HG02588 (cell line): ENCODE measurements around the gene BIRC7.

Source experiments
- ATAC-seq: cut with Tn5 transposase; IDR thresholded peaks from one replicate; pipeline ENCODE4 v1.9.1; 2021; ENCODE audit warnings: mild to moderate bottlenecking, moderate library complexity; ENCODE audit not compliant: unreplicated experiment

BIRC7 gene, protein sequence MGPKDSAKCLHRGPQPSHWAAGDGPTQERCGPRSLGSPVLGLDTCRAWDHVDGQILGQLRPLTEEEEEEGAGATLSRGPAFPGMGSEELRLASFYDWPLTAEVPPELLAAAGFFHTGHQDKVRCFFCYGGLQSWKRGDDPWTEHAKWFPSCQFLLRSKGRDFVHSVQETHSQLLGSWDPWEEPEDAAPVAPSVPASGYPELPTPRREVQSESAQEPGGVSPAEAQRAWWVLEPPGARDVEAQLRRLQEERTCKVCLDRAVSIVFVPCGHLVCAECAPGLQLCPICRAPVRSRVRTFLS

DNA sequence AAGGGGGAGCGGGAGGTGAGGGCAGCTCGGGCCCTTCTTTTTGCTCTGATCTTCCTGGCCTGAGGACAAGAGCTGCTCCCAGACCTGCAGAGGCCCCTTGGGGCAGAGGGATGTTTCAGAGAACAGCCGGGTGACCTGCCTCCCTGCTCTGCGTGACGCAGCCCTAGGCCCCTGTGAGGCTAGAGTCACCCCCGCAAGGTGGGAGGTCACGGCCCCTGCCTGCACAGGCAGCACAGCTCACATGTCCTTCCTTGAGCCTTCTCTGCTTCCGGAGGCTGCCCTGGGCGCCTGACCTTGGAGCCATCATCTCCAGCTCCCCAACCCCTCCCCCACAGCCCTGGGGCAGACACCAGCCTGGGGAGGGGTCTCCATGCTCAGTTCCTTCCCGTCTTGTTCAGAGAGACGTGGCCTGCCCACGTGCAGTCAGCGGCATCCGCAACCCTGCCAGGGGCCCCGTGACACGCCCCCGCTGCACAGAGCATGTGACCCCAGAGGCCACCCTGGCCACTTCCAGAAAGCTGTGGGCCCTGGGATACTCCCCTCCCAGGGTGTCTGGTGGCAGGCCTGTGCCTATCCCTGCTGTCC is at the start of gene BIRC7:
Gene BIRC7, plus strand, starts transcription at position 507 of the 585 bp plus-strand sequence. CDS start 192 bp downstream, outside the sequence.
- no peak for ATAC-seq

DNA sequence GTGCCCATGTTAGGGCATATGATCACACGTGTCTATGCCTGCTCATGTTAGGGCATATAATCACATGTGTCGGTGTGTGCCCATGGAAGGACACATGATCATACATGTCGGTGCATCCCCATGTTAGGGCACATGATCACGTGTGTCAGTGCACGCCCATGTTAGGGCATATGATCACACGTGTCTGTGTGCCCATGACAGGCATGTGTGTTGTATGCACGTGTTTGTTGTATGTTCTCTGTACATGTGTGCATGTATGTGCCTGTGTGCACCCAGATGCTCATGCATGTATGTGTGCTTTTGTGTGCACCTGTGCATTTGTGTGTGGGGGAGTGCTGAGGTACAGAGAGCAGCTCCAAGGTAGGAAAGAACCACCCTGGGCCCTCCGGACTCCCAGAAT is 49.6 kb upstream of the BIRC7 start:
- no peak for ATAC-seq

DNA sequence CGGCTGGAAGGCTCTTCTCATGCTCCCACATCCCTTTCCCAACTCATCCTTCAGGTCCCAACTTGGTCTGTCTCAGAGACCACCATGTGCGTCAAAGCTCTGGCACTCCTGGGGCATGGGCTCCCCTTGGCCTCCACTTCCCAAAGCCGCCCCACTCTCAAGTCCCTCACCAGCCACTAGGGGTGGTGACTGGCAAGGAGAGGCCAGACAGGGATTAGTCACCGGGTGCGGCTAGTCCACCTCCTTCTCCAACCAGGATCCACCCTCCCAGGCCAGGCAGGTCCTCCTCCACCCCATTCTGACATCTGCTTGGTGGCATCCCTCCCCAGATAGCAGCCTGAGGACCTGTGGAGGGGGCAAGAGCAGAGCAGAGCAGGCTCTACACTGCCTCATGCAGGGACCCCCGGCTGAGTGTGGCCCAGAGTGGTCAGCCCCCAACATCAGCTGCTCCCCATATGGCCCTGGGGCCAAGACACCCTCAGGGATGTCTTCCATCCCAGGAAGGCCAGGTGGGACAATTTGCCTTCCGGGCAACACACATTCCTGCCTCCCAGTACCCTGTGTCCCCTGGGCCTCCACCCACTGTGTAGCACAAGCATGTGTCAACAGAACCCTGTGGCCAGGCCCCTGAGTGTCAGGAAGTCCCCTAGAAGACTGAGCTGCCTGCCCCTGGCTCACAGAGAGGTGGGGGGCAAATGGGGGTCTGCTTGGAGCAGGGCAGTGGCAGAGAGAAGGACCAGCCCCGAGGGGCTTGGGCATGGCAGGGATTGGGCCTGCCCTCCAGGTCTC is 49.0 kb upstream of the BIRC7 start:
- no peak for ATAC-seq

DNA sequence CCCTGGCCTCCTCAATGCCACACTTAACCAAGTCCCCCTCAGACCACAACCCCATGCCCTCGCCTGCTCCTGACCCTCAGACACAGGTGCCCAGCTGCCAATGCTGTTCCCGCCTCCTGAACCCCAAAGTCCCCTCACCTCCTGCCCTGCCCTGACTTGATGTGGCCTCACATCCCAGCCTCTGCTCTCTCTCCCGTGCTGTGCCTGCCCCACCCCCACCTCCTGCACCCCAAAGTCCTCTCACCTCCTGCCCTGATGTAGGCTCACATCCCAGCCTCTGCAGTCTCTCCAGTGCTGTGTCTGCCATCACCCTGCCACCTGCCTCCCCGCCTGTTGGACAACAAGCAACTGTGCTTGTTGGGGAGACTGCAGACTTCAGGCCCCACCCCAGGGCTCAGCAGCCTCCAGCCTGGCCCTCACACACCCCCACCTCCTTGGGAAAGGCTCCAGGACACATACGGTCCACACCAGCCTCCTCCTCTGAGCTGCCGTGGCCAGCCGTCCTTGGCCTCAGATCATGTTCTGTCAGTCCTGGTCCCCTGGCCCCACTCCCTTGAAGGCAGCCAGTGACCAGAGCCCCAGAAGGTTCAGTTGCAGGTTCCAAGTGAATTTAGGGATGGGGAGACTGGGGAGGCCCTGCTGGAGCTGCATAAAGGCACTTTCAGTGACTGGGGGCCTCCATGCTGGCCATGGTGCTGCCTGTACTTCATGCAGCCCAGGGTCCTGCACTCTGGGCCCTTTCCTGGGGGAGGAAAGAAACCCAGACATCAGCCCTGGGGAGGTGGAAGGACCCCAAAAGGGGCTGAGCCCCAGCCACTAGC is 48.2 kb upstream of the BIRC7 start:
- no peak for ATAC-seq

DNA sequence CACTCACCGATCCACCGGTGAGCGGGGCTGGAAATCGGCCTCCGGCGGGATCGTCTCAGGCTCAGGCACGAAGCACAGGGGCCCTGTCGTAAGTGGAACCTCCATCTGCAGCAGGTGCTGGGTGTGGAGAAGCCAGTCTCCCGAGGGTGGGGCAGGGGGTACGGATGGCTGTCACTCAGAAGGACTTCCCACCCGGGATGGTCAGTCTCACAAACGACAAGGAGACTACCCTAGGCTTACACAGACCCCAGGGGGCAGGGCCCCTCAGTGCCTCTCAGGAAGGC is 47.6 kb upstream of the BIRC7 start:
- ATAC-seq, result no peak

DNA sequence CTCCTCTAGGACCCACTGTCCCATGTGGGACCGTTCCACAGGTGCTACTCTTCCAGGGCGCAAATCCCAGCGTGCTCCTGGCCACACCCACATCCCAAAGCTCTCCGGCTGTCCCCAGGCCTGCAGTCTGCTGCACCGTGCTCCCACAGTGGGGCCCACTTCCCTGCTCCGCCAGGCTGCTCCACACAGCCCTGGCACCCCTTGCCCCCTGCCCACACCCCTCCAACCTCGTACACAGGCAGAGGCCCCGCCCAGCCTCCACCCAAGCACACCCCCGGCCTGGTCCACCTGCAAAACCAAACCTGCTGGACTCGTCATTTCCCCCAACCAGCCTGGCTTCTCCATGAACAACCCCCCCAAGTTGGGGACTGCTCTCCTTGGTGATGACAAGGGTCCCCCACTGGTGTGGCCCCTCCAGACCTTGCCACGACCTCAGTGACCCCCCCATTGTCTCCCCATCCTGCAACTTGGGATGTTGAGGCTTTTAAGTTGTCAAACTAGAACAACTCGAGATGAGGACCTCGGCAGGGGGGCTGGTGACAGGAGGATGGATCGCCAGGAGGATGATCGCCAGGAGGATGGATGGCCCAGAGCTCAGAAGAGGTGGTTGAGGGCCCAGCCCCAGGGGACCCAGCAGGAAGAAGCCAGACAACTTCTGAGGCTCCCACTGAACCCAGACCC is 46.9 kb upstream of the BIRC7 start:
- no peak for ATAC-seq

GRCh38 chr20:63189322-63189642 is 46.4 kb upstream of the BIRC7 start:
- ATAC-seq, result no peak

DNA sequence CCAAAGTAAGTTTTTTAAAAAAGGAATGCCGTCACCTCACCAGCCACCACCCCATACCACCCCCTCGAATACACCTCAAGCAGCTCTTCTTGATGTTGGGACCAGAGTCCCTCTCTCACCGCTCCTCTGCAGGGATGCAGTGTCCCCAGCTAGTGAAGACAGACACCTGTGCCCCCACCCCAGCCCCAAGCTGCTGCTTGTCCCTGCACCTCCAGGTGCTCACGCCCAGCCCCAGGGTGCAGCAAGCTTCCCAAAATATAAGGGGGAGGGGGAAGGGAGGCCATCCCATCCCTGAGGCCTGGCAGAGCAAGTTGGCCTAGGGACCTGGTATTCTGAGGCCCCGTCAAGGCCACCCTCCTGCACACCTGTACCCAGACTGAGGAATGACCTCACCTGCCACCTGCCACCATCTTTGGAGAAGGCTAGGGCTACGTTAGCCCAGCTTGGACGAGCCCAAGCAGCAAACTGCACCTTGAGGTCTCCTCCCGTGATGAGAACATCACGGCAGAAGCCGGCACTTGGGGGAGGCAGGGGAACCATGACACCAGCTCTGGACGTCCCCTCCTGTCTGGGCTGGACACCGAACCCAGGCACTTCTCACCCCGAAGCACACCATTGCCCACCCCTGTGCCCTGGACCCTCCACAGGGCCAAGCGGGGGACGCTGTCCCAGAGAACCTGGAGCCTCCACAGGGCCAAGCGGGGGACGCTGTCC is 45.7 kb upstream of the BIRC7 start:
- no peak for ATAC-seq

DNA sequence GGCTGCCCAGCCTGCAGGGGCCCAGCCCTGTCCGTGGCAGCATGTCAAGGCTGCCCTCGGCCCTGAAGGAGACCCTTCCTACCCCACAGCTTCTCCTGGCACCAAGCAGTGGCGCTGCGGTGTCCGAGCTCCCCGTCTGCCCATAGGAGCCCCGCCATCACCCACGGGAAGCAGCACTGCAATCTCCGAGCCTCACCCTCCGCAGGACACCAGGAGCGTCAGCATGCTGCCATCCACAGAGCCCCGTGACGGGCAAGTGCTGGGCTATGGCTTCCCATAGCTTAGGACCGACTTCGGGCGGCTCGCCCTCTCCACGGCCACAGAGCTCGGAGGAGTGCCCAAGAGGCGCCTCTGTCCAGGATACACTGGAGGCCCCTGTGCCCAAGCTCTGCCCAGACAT is 44.9 kb upstream of the BIRC7 start:
- no peak for ATAC-seq

DNA sequence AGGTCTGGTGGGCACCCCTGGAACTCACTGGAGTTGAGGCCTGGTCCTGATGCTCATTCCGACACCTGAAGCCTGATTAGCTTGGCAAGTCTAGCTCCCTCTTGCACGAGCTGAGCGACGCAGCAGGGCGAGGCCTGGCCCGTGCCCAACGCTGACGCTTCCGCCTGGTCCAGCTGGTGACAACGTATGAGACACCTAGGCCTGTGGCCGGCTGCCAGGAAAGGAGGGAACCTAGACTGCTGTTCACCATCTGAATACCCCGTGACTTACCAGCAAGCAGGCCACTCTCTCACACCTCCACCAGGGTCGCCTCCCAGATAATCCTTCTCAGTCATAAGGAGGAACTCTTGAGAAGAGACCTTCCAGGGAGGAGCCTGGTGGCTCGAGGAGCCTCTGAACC is 44.3 kb upstream of the BIRC7 start:
- ATAC-seq, result no peak

DNA sequence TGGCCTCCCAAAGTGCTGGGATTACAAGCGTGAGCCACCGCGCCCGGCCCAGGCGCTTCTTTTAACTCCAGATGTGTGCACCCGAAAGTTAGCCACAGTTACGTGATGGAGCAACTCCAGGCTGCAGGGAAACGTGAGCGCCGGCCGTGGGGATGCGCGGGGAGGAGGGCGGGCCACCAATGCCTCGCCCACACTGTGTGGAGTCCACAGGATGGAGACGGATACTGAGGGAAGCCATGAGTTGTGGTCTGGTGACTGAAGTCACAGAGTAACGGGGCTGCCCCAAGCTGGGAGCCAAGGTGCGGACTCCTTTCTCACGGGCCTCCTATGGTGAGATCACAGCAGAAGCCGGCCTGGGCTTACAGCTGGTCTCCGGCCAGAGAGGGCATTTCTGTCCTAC is 43.0 kb upstream of the BIRC7 start:
- no peak for ATAC-seq

DNA sequence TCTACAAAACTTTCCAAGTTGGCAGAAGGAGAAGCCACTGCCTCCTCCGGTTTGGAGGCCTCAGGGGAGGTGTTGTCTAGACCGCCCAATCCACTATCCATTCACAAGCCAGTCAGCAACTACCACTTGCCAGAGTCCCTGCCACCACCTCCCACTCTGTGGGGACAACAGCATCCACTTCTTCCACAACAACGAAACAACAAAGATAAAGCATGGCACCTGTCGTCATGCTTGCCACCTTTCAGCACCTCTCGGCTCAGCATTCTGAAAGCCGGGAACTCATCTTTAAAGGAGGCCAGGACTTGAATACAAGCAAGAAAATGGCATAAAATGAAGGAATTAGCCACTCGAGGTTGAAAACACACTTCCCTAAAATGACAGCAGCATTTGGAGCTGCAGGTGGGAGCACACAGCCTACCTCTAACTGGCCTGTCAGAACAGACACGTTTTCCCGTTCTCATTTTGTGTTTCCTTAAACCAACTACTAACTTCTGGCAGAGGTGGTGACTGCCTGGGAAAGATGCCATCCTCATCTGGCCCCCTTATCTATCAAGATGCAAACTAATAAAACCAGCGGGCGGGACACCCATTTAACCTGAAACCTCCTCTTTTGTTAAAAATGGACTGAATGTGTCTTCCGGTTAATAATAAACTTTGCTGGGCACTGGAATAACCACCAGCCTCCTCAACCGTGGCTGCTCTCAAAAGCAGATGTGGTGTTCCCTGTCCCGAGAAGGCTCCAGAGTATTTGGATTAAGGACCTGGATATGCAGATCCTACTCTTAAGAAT is 41.5 kb upstream of the BIRC7 start:
- ATAC-seq, result no peak

DNA sequence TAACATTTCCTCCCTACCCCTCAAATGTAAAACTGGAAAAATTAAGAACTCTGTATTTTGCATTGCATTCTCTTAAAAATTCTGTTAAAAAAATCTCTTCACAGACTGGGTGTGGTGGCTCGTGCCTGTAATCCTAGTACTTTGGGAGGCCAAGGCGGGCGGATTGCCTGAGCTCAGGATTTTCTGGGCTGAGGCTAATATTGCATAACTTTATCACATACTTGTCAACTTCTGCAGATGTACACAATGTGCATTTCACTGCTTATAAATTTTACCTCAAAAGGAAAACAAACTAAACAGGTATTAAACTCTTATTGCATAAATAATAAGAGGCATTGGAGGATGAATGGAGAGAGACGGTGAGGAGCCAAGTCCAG is 40.9 kb upstream of the BIRC7 start:
- no peak for ATAC-seq

- ATAC-seq, result no peak
Observed at GRCh38 chr20:63196768-63197470, 38.8 kb upstream of the BIRC7 start.

DNA sequence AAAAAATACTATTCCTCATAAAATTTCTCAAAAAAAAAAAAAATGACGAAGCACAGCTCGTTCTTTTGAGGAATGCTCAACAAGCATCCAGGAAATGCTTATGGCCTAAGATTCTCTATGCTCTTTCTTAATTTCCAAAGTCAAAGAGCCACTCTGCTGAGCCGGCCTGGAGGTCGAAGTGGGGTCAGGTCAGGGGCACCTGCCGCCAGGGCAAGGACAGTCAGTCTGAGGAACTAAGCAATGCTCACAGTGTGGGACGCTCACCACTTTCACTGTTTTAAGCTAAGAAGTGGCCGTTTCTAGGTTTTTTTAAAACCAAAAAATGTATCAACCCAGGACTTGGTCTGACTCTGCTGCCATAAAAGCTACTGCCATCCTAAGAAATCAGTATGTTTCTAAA is 37.1 kb upstream of the BIRC7 start:
- ATAC-seq, result no peak

DNA sequence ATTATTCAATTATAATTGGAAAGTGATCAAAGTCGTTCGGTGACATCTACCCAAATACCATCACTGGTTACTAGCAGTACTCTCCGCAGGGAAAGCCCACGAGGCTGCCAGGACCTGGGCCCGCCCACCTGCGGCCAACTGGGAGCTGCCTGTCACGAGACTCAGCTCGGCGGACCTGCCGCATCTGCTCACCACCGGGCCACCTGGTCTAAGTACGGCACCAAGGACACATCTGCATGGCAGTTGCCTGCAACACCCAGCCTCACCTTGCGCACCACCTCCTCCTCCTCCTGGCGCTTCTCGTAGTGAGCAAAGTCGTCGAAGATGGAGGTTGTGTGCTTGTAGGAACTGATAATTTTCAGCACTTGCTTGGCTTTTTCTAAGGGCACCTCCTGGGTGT is 33.7 kb upstream of the BIRC7 start:
- ATAC-seq, result no peak

- no peak for ATAC-seq
Observed at GRCh38 chr20:63202811-63203526, 32.7 kb upstream of the BIRC7 start.

GRCh38 chr20:63204362-63204761 is 31.3 kb upstream of the BIRC7 start:
- no peak for ATAC-seq
